Ectodermal cell (in vitro differentiated cells): ENCODE results near the gene FGF1.

ENCODE experiments used
- H3K27ac ChIP-seq: 2 replicates; pipeline ENCODE4 v1.7.0; 2013; ENCODE audit warnings: mild to moderate bottlenecking, low read depth, low read length; ENCODE audit not compliant: insufficient read depth, poor library complexity, severe bottlenecking
- H3K27me3 ChIP-seq: 2 replicates; pipeline ENCODE4 v1.7.0; 2013; ENCODE audit warnings: mild to moderate bottlenecking, low read length; ENCODE audit not compliant: insufficient read depth, control insufficient read depth, poor library complexity, severe bottlenecking
- H3K36me3 ChIP-seq: one replicate; pipeline ENCODE4 v1.7.0; 2013; ENCODE audit warnings: low read length; ENCODE audit not compliant: control insufficient read depth, insufficient read depth
- H3K4me1 ChIP-seq: one replicate; pipeline ENCODE4 v1.7.0; 2013; ENCODE audit warnings: low read length; ENCODE audit not compliant: control insufficient read depth, insufficient read depth
- H3K4me3 ChIP-seq: 2 replicates; pipeline ENCODE4 v1.7.0; 2013; ENCODE audit warnings: low read depth, low read length, control low read depth; ENCODE audit not compliant: insufficient read depth
- H3K9me3 ChIP-seq: 2 replicates; pipeline ENCODE4 v1.7.0; 2013; ENCODE audit warnings: mild to moderate bottlenecking, low read length, moderate library complexity; ENCODE audit not compliant: control insufficient read depth
- WGBS, 2 experiments: methylation state at CpG; one replicate each; pipeline ENCODE4 v1.1.7; 2013; ENCODE audit warnings: missing lambda C conversion rate in 2 of 2; 5-methylcytosine and 5-hydroxymethylcytosine counted together

The FGF1 gene

GRCh38 chr5:142717582-142718215 is 31.8 kb upstream of the FGF1 start:
- Histone ChIP-seq H3K36me3 (no peaks in the 10 kb centered on the region), H3K4me3 (no peak overlapping the region), H3K27me3 (no peaks in the 10 kb centered on the region), H3K27ac (no peak overlapping the region), H3K4me1 (no peaks in the 10 kb centered on the region), H3K9me3 (no peaks in the 10 kb centered on the region)
- WGBS, 2 experiments: 82 to 85% methylated on average over 11 of the region's 11 CpGs

GRCh38 chr5:142716963-142717362 is 31.1 kb upstream of the FGF1 start:
- no peak overlapping the region for H3K27ac ChIP-seq
- H3K27me3 ChIP-seq: no peaks in the 10 kb centered on the region
- no peaks in the 10 kb centered on the region for H3K36me3 ChIP-seq
- 18 to 25% methylated on average over 6 of the region's 6 CpGs for WGBS, 2 experiments
- H3K4me1 ChIP-seq: no peaks in the 10 kb centered on the region
- H3K9me3 ChIP-seq: no peaks in the 10 kb centered on the region
- no peak overlapping the region for H3K4me3 ChIP-seq

GRCh38 chr5:142715291-142715690 is 29.4 kb upstream of the FGF1 start:
- 83 to 99% methylated on average over 3 of the region's 3 CpGs for WGBS, 2 experiments
- H3K36me3 ChIP-seq: no peaks in the 10 kb centered on the region
- no peaks in the 10 kb centered on the region for H3K9me3 ChIP-seq
- no peaks in the 10 kb centered on the region for H3K4me1 ChIP-seq
- H3K27ac ChIP-seq: no peak overlapping the region
- H3K4me3 ChIP-seq: no peak overlapping the region
- no peaks in the 10 kb centered on the region for H3K27me3 ChIP-seq

GRCh38 chr5:142713121-142713706 is 27.3 kb upstream of the FGF1 start:
- H3K27me3 ChIP-seq: no peaks in the 10 kb centered on the region
- H3K4me1 ChIP-seq: no peaks in the 10 kb centered on the region
- 3 to 4% methylated on average over 29 of the region's 29 CpGs for WGBS, 2 experiments
- H3K4me3 ChIP-seq: peak overlapping the region; percentile 66
- no peak overlapping the region for H3K27ac ChIP-seq
- no peaks in the 10 kb centered on the region for H3K36me3 ChIP-seq
- H3K9me3 ChIP-seq: no peaks in the 10 kb centered on the region

- H3K27ac ChIP-seq: no peak overlapping the region
- no peaks in the 10 kb centered on the region for H3K9me3 ChIP-seq
- no peak overlapping the region for H3K4me3 ChIP-seq
- H3K4me1 ChIP-seq: no peaks in the 10 kb centered on the region
- WGBS, 2 experiments: 58 to 63% methylated on average over 3 of the region's 3 CpGs
- no peaks in the 10 kb centered on the region for H3K36me3 ChIP-seq
- H3K27me3 ChIP-seq: no peaks in the 10 kb centered on the region
Observed at GRCh38 chr5:142703153-142703552, 17.3 kb upstream of the FGF1 start.

- no peak overlapping the region for H3K4me3 ChIP-seq
- H3K27ac ChIP-seq: no peak overlapping the region
- H3K9me3 ChIP-seq: no peaks in the 10 kb centered on the region
- H3K36me3 ChIP-seq: no peaks in the 10 kb centered on the region
- WGBS, 2 experiments: 84 to 89% methylated on average over 3 of the region's 3 CpGs
- H3K4me1 ChIP-seq: no peaks in the 10 kb centered on the region
- no peaks in the 10 kb centered on the region for H3K27me3 ChIP-seq
Observed at GRCh38 chr5:142701673-142702311, 15.9 kb upstream of the FGF1 start.

GRCh38 chr5:142700566-142700965 is 14.7 kb upstream of the FGF1 start:
- no peak overlapping the region for H3K4me3 ChIP-seq
- H3K27ac ChIP-seq: no peak overlapping the region
- WGBS, 2 experiments: 96% methylated on average over 7 of the region's 7 CpGs
- H3K27me3 ChIP-seq: no peaks in the 10 kb centered on the region
- H3K4me1 ChIP-seq: no peaks in the 10 kb centered on the region
- no peaks in the 10 kb centered on the region for H3K36me3 ChIP-seq
- no peaks in the 10 kb centered on the region for H3K9me3 ChIP-seq

- Histone ChIP-seq H3K27me3 (no peaks in the 10 kb centered on the region), H3K27ac (no peak overlapping the region), H3K36me3 (no peaks in the 10 kb centered on the region), H3K9me3 (no peaks in the 10 kb centered on the region), H3K4me3 (no peak overlapping the region), H3K4me1 (no peaks in the 10 kb centered on the region)
- 16 to 27% methylated on average over 3 of the region's 3 CpGs for WGBS, 2 experiments
Observed at GRCh38 chr5:142699184-142699720, 13.4 kb upstream of the FGF1 start.

GRCh38 chr5:142698447-142699183 is 12.7 kb upstream of the FGF1 start:
- Histone ChIP-seq H3K4me3 (no peak overlapping the region), H3K9me3 (no peaks in the 10 kb centered on the region), H3K36me3 (no peaks in the 10 kb centered on the region), H3K27ac (no peak overlapping the region), H3K27me3 (no peaks in the 10 kb centered on the region), H3K4me1 (no peaks in the 10 kb centered on the region)
- WGBS, 2 experiments: 65 to 67% methylated on average over 9 of the region's 9 CpGs
